Measurements from ENCODE around the gene DNM3.
A peak's percentile ranks its signal among the peaks of the same experiment; 100 is the strongest.

DNM3 gene

GRCh38 chr1:172125812-172126430 is 284.6 kb downstream of the DNM3 start:
- TF ChIP-seq CTCF (IDR thresholded peaks at IDR 0.05; ENCODE audit: insufficient read depth, low read depth, low read length, missing control alignments), result no peak
- H3K4me3 ChIP-seq (ENCODE audit: low read depth, low read length), result no peak overlapping the region
- DNase-seq (ENCODE audit: low read depth), result no peak

- no peak for DNase-seq (ENCODE audit: low read depth)
- TF ChIP-seq CTCF (IDR thresholded peaks at IDR 0.05; ENCODE audit: insufficient read depth, low read depth, low read length, missing control alignments), result no peak
- no peak overlapping the region for H3K4me3 ChIP-seq (ENCODE audit: low read depth, low read length)
These were observed 291.5 kb downstream of the DNM3 start for GRCh38 chr1:172132836-172133235.

- no peak for TF ChIP-seq CTCF (IDR thresholded peaks at IDR 0.05; ENCODE audit: insufficient read depth, low read depth, low read length, missing control alignments)
- peak; percentile 42 for DNase-seq (ENCODE audit: low read depth)
- no peak overlapping the region for H3K4me3 ChIP-seq (ENCODE audit: low read depth, low read length)
These were observed 292.9 kb downstream of the DNM3 start for GRCh38 chr1:172134087-172134731.

GRCh38 chr1:172135076-172135672 is 293.9 kb downstream of the DNM3 start:
- no peak overlapping the region for H3K4me3 ChIP-seq (ENCODE audit: low read depth, low read length)
- peak; percentile 58 for DNase-seq (ENCODE audit: low read depth)
- TF ChIP-seq CTCF (IDR thresholded peaks at IDR 0.05; ENCODE audit: insufficient read depth, low read depth, low read length, missing control alignments), result peak; percentile 69

- no peak for TF ChIP-seq CTCF (IDR thresholded peaks at IDR 0.05; ENCODE audit: insufficient read depth, low read depth, low read length, missing control alignments)
- no peak for DNase-seq (ENCODE audit: low read depth)
- H3K4me3 ChIP-seq (ENCODE audit: low read depth, low read length), result no peak overlapping the region
These were observed 294.8 kb downstream of the DNM3 start for GRCh38 chr1:172135978-172136610.

GRCh38 chr1:172136925-172137324 is 295.6 kb downstream of the DNM3 start:
- no peak for TF ChIP-seq CTCF (IDR thresholded peaks at IDR 0.05; ENCODE audit: insufficient read depth, low read depth, low read length, missing control alignments)
- no peak for DNase-seq (ENCODE audit: low read depth)
- no peak overlapping the region for H3K4me3 ChIP-seq (ENCODE audit: low read depth, low read length)
